NOMO-1 (cell line): ENCODE results near the gene CHI3L2.

Experiments used
- DNase-seq, 2 experiments: peaks; one replicate each; lab custom pipeline; 2025; ENCODE audit not compliant: unreplicated experiment in 2 of 2; lab: John Stamatoyannopoulos, UW

CHI3L2 gene

GRCh38 chr1:111218701-111219556 lies 8.6 kb upstream of the CHI3L2 start:
- DNase-seq: no peak

- DNase-seq: peak; percentile 92 to 93
These were observed 7.8 kb upstream of the CHI3L2 start for GRCh38 chr1:111219557-111220286.

GRCh38 chr1:111220302-111220890 lies 7.1 kb upstream of the CHI3L2 start:
- DNase-seq: no peak

DNA sequence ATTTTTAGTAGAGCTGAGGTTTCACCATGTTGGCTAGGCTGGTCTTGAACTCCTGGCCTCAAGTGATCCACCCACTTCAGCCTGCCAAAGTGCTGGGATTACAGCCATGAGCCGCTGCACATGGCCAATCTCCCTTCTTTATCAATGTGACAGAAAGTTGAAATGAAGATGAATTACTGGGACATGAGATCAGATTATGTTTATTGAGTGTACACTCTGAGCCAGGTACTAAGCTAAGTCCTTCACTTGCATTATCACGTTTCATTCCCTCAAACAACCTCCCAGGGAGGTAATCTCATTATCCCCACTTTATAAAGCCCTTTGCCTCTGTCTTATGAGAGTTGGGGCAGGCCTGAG lies 6.3 kb upstream of the CHI3L2 start:
- DNase-seq: no peak

DNA sequence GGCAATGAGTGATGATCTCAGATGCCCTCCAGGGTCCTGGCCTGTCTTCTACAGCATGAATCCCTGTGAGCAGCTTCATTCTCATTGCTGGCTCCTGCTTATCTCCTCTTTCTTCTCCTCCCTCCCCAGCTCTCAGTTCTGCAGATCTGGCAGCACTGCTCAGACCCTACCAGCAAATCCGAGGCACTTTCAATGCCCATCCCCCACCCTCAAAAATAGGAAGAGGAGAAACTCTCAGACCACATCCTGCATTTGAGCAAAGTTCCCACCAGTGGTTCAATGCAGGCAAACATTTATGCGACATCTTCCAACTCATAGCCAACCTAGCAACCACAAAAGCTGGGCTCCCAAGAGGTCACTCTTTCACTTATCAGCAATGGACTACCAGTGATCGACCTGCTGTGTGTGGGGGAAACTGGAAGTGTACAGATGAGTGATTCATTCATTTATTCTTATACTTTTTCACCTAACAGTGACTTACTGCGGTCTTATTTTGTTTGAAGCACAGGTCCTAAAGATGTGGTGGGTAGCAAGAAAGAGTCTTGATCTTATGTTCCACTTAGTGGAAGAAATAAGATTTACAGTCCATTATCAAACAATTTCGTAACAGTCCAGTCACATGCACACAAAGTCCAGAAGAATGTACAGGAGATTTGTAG lies 5.8 kb upstream of the CHI3L2 start:
- DNase-seq: peak; percentile 83 to 88

GRCh38 chr1:111222308-111223125 lies 5.0 kb upstream of the CHI3L2 start:
- DNase-seq: peak; percentile 30 to 59

GRCh38 chr1:111223126-111223685 lies 4.3 kb upstream of the CHI3L2 start:
- no peak for DNase-seq

- DNase-seq: no peak
These were observed 2.4 kb upstream of the CHI3L2 start for GRCh38 chr1:111225091-111225490.

DNA sequence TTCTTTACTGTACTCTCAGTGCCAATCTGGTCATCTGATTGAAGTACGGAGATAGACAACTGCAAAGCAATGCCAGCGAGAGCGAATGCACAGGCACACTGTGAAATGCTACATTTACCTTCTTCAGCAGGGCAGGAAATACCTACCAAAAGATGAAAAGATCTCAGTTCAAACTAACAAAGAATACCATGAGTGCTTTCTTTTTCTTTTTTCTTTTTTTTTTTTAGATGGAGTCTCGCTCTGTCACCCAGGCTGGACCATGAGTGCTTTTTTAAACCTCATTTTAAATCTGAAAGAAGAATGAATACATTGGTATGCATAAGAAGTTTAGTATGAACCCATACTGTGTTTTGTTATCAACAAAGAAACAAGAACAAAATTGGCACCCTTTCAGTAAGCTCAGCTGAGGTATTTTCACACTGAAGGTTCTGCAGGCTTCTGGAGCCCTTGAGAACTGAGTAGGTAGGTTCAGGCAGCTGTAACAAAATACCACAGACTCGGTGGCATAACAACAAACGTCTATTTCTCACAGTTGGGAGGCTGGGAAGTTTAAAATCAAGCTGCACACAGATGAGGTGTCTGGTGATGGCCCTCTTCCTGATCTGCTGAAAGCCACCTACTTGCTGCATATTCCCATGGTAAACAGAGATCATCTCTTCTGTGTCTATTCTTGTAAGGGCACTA lies 1.7 kb upstream of the CHI3L2 start:
- no peak for DNase-seq

GRCh38 chr1:111227851-111228747 lies 586 bp downstream of the CHI3L2 start:
- DNase-seq: no peak

- DNase-seq: no peak
These were observed 1.2 kb downstream of the CHI3L2 start for GRCh38 chr1:111228748-111229126.

DNA sequence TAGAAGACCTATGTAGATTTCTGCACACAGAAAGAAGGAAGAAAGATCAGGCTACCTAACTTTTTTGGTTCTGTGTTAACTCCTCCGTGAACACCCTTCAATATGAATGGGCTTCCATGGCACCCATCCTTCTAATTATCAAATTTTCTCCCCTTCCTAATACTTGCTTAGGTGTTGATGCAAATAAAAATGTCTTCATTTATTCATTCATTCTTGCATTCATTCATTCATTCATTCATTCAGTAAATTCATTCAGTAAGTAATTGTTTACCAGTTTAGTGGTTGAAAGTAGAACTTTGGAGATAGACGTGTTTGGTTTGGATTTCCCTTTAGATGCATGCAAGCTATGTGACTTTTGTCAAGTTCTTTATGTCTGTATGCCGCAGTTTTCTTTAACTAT lies 4.6 kb downstream of the CHI3L2 start:
- no peak for DNase-seq

DNA sequence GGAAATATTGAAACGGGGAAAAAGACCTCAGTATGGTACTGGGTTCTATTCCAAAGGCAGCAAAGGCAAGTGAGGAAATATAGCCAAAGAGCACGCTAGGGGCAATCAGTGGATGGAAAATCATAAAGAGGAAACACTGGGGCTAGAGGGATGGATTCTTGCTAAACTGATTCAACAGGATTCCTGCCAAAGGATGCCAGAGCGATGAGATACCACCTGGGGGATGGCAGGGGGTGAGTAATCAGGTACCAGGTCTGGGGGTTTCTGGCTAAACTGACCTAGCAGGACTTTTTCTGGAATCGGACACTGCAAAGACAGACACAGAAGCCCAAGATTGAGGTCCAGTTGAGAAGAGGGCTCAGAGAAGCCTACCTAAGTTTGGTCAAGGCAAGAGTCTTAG lies 6.7 kb downstream of the CHI3L2 start:
- no peak for DNase-seq

GRCh38 chr1:111234866-111235265 lies 7.4 kb downstream of the CHI3L2 start:
- no peak for DNase-seq

DNA sequence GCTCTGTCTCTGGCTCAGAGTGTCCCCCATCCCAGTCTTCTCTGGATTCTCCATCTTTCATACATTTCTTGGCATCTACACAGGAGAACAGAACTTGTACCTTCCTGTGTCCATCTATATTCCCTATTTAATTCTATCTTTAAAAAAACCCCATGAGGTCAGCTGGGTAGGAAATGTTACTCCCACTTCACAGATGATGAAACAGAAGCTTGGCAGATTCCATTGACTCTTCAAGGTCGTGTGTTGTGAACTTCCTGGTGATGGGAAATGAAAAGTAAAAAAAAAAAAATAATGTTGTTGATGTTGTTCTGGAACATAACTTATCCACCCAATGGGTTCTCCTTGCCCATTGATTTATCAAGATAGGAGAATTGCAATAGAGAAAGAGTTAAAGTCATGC lies 8.9 kb downstream of the CHI3L2 start:
- no peak for DNase-seq

GRCh38 chr1:111236806-111237205 lies 9.3 kb downstream of the CHI3L2 start:
- DNase-seq: no peak

DNA sequence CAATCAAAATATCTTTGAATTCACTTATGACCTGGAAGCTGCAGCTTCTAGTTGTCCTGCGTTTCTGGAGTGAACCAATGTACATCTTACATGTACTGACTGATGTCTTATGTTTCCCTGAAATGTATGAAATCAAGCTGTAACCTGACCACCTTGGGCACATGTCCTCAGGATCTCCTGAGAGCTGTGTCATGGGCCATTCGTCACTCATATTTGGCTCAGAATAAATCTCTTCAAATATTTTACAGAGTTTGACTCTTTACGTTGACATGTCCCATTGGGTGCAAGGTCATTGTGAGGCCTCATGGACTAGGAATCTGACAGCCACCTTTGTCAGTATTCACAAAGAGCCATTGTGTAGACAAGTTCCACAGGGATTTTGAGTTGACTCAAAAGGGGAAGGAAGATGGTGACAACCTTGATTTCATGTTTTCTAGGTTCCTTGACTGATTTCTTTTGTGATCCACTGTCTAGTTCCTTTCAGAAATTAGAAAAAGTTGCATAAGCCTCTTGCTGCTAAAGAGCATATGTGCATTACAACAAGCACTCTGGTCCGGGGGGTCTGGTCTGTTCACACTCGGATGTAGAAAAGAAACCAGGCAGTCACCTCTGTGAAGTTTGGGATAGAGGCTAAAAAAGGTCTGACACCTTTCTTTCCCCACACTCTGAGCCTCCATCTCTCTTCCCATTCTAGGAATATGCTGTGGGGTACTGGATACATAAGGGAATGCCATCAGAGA lies 10.7 kb downstream of the CHI3L2 start:
- no peak for DNase-seq

DNA sequence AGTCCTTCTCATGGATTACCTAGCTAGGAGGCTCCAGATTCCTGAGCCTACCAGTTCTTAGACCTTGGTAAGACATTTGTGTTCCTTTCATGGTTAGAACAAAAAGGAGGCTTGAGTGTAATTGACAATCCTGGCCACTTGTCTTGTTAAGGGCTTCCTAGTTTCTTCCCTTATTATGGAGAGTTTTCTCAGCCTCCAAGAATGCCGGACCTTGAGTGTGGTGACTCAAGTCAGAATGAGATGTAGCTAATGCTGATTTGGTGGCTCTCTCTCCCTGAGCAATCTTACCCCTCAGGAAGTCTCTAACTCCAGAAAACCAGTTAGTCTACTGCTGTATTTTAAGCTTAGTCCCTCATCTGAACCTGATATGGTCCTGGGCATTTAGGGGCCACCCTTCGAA lies 14.3 kb downstream of the CHI3L2 start:
- DNase-seq: no peak
